Caco-2 (cell line): ENCODE results near the gene YDJC. TPM values are rescaled to one million over a fixed set of nuclear protein-coding genes. Genes with fewer than 3 reads are reported as not detected.
"Not testable (repeated sequence)": the region's sequence is repeated elsewhere in the genome, so short reads cannot be mapped to it uniquely, and the experiment has no call there.

Experiments used
- BruUV-seq: library from RNA; stranded (reverse); fragments of 400-500 nt; replicated peaks from 2 replicates; lab custom pipeline; 2021; lab: Mats Ljungman, UMichigan
- CTCF ChIA-PET: fragments of 300-600 bp; sonication (Branson Sonifier 250); formaldehyde crosslinking; loops from one replicate; lab custom pipeline; 2022; ENCODE audit warnings: antibody characterized with exemption; lab: Charles Lee
- POLR2A ChIA-PET: fragments of 300-600 bp; sonication (Branson Sonifier 250); formaldehyde crosslinking; loops from one replicate; lab custom pipeline; 2022; ENCODE audit warnings: antibody characterized with exemption; lab: Charles Lee
- DNase-seq, 2 experiments: peaks; one replicate each; pipeline versions ENCODE4 v3.0.0 to v3.0.0-alpha.2; 2020 to 2022
- H3K27me3 ChIP-seq: replicated peaks from 2 replicates; pipeline ENCODE4 v1.6.0; 2011; ENCODE audit warnings: low read length; ENCODE audit not compliant: control insufficient read depth, insufficient read depth
- H3K36me3 ChIP-seq: 2 replicates; pipeline ENCODE4 v1.5.1; 2011; ENCODE audit warnings: low read length; ENCODE audit not compliant: control insufficient read depth, insufficient read depth
- H3K4me1 ChIP-seq: fragments of 250-450 bp; sonication (Bioruptor Pico); 2 replicates; pipeline ENCODE4 v1.5.1; 2020; ENCODE audit warnings: mild to moderate bottlenecking
- H3K4me3 ChIP-seq: 2 replicates; pipeline ENCODE4 v1.5.1; 2011; ENCODE audit warnings: low read depth, mild to moderate bottlenecking, control low read depth, low read length
- H3K9me3 ChIP-seq: fragments of 250-450 bp; sonication (Bioruptor Pico); 2 replicates; pipeline ENCODE4 v1.5.1; 2020; ENCODE audit warnings: mild to moderate bottlenecking, moderate library complexity
- H3K27ac Mint-ChIP-seq: one replicate; pipeline ENCODE4 v1.8.0; 2022; ENCODE audit warnings: mixed read lengths; ENCODE audit not compliant: unreplicated experiment
- H3K27me3 Mint-ChIP-seq: one replicate; pipeline ENCODE4 v1.8.0; 2022; ENCODE audit warnings: mixed read lengths; ENCODE audit not compliant: insufficient read depth, unreplicated experiment
- H3K36me3 Mint-ChIP-seq: one replicate; pipeline ENCODE4 v1.8.0; 2022; ENCODE audit warnings: mild to moderate bottlenecking, mixed read lengths; ENCODE audit not compliant: insufficient read depth, unreplicated experiment
- H3K4me1 Mint-ChIP-seq: one replicate; pipeline ENCODE4 v1.8.0; 2022; ENCODE audit warnings: low read depth, mixed read lengths; ENCODE audit not compliant: unreplicated experiment
- H3K4me3 Mint-ChIP-seq: one replicate; pipeline ENCODE4 v1.8.0; 2022; ENCODE audit warnings: mild to moderate bottlenecking, moderate library complexity, mixed read lengths; ENCODE audit not compliant: unreplicated experiment
- H3K9me3 Mint-ChIP-seq: one replicate; pipeline ENCODE4 v1.8.0; 2022; ENCODE audit warnings: mixed read lengths; ENCODE audit not compliant: unreplicated experiment
- intact Hi-C: fragments of 100-400 bp; cut with micrococcal nuclease; formaldehyde crosslinking; loops from one replicate; pipeline ENCODE4 v1.10.0; 2022; ENCODE audit not compliant: unreplicated experiment
- total RNA-seq: library from RNA; stranded (reverse); gene quantifications from 2 replicates; pipeline ENCODE4 v1.2.3, GENCODE V29; 2022
- TF ChIP-seq, protein P1 (sequence below), 2 experiments: fragments of 200-600 bp in 1 of 2; IDR thresholded peaks; 1 replicate in 1 of 2; 2 replicates in 1 of 2; pipeline versions ENCODE4 v1.5.1 to v1.8.0; 2011 to 2022; ENCODE audit warnings: antibody characterized with exemption in 1 of 2, control low read depth in 1 of 2, inconsistent platforms in 1 of 2, low read depth in 1 of 2, low read length in 1 of 2, mild to moderate bottlenecking in 1 of 2, moderate library complexity in 1 of 2; ENCODE audit not compliant: insufficient read depth in 1 of 2, severe bottlenecking in 1 of 2, unreplicated experiment in 1 of 2

YDJC gene
- total RNA-seq, 1 experiment from 2014 or later: 60.0 TPM

GRCh38 chr22:21646608-21647590 is 17.1 kb upstream of the YDJC start:
- H3K4me3 Mint-ChIP-seq: no peak overlapping the region
- ChIA-PET POLR2A (interaction anchor here (0.6 to 1.4 kb wide), 2 partner anchors 18 to 19 kb away, joined by 3 to 14 read pairs; no protein-coding TSS in a partner anchor), CTCF (interaction anchor here (0.6 to 3.4 kb wide), 13 partner anchors 10 to 190 kb away, joined by 3 to 29 read pairs (median 4); partner anchors contain the start of genes PPIL2 and YPEL1)
- H3K27ac Mint-ChIP-seq: no peak overlapping the region
- TF ChIP-seq, protein P1, sequence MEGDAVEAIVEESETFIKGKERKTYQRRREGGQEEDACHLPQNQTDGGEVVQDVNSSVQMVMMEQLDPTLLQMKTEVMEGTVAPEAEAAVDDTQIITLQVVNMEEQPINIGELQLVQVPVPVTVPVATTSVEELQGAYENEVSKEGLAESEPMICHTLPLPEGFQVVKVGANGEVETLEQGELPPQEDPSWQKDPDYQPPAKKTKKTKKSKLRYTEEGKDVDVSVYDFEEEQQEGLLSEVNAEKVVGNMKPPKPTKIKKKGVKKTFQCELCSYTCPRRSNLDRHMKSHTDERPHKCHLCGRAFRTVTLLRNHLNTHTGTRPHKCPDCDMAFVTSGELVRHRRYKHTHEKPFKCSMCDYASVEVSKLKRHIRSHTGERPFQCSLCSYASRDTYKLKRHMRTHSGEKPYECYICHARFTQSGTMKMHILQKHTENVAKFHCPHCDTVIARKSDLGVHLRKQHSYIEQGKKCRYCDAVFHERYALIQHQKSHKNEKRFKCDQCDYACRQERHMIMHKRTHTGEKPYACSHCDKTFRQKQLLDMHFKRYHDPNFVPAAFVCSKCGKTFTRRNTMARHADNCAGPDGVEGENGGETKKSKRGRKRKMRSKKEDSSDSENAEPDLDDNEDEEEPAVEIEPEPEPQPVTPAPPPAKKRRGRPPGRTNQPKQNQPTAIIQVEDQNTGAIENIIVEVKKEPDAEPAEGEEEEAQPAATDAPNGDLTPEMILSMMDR (IDR thresholded peaks at IDR 0.05; ENCODE audit: insufficient read depth in 1 of 2, low read depth in 1 of 2, low read length in 1 of 2, severe bottlenecking in 1 of 2, unreplicated experiment in 1 of 2): peak; percentile 76 to 83
- intact Hi-C loops: no loop called here
- BruUV-seq: no TSS peak
- H3K9me3 ChIP-seq: no peaks in the 10 kb centered on the region
- H3K27me3 ChIP-seq: no peaks in the 10 kb centered on the region
- H3K4me1 Mint-ChIP-seq: peaks cover 14% of the 10 kb centered on the region
- no peaks in the 10 kb centered on the region; the same call in 1 of the 2 replicates for H3K36me3 ChIP-seq
- H3K27me3 Mint-ChIP-seq: no peaks in the 10 kb centered on the region
- H3K4me1 ChIP-seq: peaks cover 13% of the 10 kb centered on the region; the same call in 1 of the 2 replicates
- no peaks in the 10 kb centered on the region for H3K9me3 Mint-ChIP-seq
- H3K4me3 ChIP-seq: no peak overlapping the region
- peaks cover 58% of the 10 kb centered on the region for H3K36me3 Mint-ChIP-seq
- peak; percentile 76 for DNase-seq

GRCh38 chr22:21645513-21645912 is 15.7 kb upstream of the YDJC start:
- H3K4me3 ChIP-seq, H3K27me3 Mint-ChIP-seq, intact Hi-C loops, H3K9me3 ChIP-seq, DNase-seq, H3K27me3 ChIP-seq, H3K27ac Mint-ChIP-seq, BruUV-seq, H3K36me3 ChIP-seq, H3K9me3 Mint-ChIP-seq, H3K4me3 Mint-ChIP-seq, POLR2A ChIA-PET: not testable (repeated sequence)
- Mint-ChIP-seq H3K36me3 (peaks cover 51% of the 10 kb centered on the region), H3K4me1 (peaks cover 23% of the 10 kb centered on the region)
- CTCF ChIA-PET: interaction anchor here (0.6 to 3.4 kb wide), 2 partner anchors 17 to 38 kb away, joined by 7 to 29 read pairs; no protein-coding TSS in a partner anchor
- peaks cover 15% of the 10 kb centered on the region; the same call in 1 of the 2 replicates for H3K4me1 ChIP-seq

GRCh38 chr22:21643533-21644357 is 13.9 kb upstream of the YDJC start:
- Histone ChIP-seq H3K4me1 (peaks cover 18% of the 10 kb centered on the region), H3K27me3 (no peaks in the 10 kb centered on the region), H3K4me3 (peak overlapping the region; percentile 96), H3K36me3 (no peaks in the 10 kb centered on the region; the same call in 1 of the 2 replicates), H3K9me3 (no peaks in the 10 kb centered on the region)
- H3K9me3 Mint-ChIP-seq: no peaks in the 10 kb centered on the region
- peaks cover 40% of the 10 kb centered on the region for H3K36me3 Mint-ChIP-seq
- no peak for DNase-seq
- H3K4me1 Mint-ChIP-seq: peaks cover 19% of the 10 kb centered on the region
- no TSS peak for BruUV-seq
- TF ChIP-seq, protein P1 (IDR thresholded peaks at IDR 0.05; ENCODE audit: insufficient read depth in 1 of 2, low read depth in 1 of 2, low read length in 1 of 2, severe bottlenecking in 1 of 2, unreplicated experiment in 1 of 2): no peak
- H3K4me3 Mint-ChIP-seq: peak overlapping the region; percentile 80
- H3K27ac Mint-ChIP-seq: peak overlapping the region; percentile 85
- CTCF ChIA-PET: interaction anchor here (1.0 to 3.3 kb wide), 5 partner anchors 8 to 187 kb away, joined by 4 to 179 read pairs (median 17); partner anchors contain the start of genes CCDC116 and YDJC
- POLR2A ChIA-PET: interaction anchor here (3.1 kb wide), 1 partner anchor 14 kb away, joined by 81 read pairs; the partner anchor contains the start of gene YDJC
- intact Hi-C loops: no loop called here
- no peaks in the 10 kb centered on the region for H3K27me3 Mint-ChIP-seq
